T-helper 17 cell (primary cell): Measurements from ENCODE around the gene TMEM238. TPM values are rescaled to one million over a fixed set of nuclear protein-coding genes. Genes with fewer than 3 reads are reported as not detected.

Experiments used
- ATAC-seq: fragments of 150-1000 bp; cut with Tn5 transposase; 2 replicates; pipeline ENCODE4 v1.10.0; 2021; ENCODE audit warnings: mild to moderate bottlenecking, moderate library complexity
- DNase-seq, 3 donors: peaks; one replicate each; pipeline versions ENCODE4 v3.0.0 to v3.0.0-alpha.2; 2020 to 2021
- H3K9me3 ChIP-seq: one replicate; pipeline ENCODE4 v1.7.0; 2013; ENCODE audit warnings: low read length, mild to moderate bottlenecking; ENCODE audit not compliant: control insufficient read depth, poor library complexity, severe bottlenecking
- H3K27ac Mint-ChIP-seq: one replicate; pipeline ENCODE4 v1.8.0; 2022; ENCODE audit warnings: mild to moderate bottlenecking, moderate library complexity, mixed read lengths
- H3K27me3 Mint-ChIP-seq: one replicate; pipeline ENCODE4 v1.8.0; 2022; ENCODE audit warnings: mixed read lengths
- H3K36me3 Mint-ChIP-seq: one replicate; pipeline ENCODE4 v1.8.0; 2022; ENCODE audit warnings: low read depth, mixed read lengths
- H3K4me1 Mint-ChIP-seq: one replicate; pipeline ENCODE4 v1.8.0; 2022; ENCODE audit warnings: mild to moderate bottlenecking, mixed read lengths
- H3K4me3 Mint-ChIP-seq: one replicate; pipeline ENCODE4 v1.8.0; 2022; ENCODE audit warnings: mild to moderate bottlenecking, moderate library complexity, mixed read lengths
- total RNA-seq, 4 donors: library from RNA in 2 of 4; stranded (reverse) in 2 of 4; gene quantifications; one replicate each; pipeline ENCODE4 v1.2.3 and lab custom pipeline; 2022 to 2026

TMEM238 gene
- total RNA-seq, 2 donors from 2014 or later, result 14.6 to 19.5 TPM

DNA sequence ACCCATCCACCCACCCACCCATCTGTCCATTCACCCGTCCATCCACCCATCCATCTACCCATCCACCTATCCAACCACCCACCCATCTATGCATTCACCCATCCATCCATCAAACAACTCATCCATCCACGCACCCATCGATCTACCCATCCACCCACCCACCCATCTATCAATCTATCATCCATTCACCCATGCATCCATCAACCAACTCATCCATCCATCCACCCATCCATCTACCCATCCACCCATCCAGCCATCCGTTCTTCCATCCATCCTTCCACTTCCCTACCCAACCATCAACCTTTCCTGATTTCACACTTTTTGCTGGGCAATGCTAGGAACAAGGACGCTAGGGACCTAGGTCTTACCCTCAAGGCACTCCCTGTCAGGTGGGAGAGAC, 2.1 kb downstream of the TMEM238 start:
- H3K4me1 Mint-ChIP-seq, result peaks cover 38% of the 10 kb centered on the region
- DNase-seq (no peak), ATAC-seq (no peak)
- H3K36me3 Mint-ChIP-seq, result peaks cover 8% of the 10 kb centered on the region
- peaks cover 5% of the 10 kb centered on the region for H3K27me3 Mint-ChIP-seq
- peak overlapping the region; percentile 65 for H3K27ac Mint-ChIP-seq
- H3K9me3 ChIP-seq, result no peaks in the 10 kb centered on the region
- H3K4me3 Mint-ChIP-seq, result peak overlapping the region; percentile 100

DNA sequence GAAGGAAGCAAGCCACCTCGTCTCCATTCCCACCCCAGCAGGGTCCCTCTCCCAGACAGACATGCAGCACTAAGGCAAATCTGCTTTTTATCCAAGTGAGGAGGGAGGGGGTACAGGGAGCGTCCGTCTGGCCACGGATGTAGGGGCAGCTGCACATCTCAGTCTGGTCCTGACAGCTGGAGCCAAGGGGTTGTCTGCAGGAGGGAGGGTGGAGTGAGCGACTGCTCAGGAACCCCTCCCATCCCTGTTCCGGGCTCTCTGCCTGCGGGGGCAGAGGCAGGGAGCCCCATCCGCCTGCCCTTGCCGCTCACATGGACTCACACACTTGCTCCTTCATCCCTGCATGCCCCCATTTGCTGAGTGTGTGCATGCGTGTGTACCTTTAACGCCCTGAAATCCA, 4.9 kb downstream of the TMEM238 start:
- peaks cover 24% of the 10 kb centered on the region for H3K4me1 Mint-ChIP-seq
- ATAC-seq, result no peak
- no peaks in the 10 kb centered on the region for H3K9me3 ChIP-seq
- peaks cover 2% of the 10 kb centered on the region for H3K36me3 Mint-ChIP-seq
- no peak overlapping the region for H3K27ac Mint-ChIP-seq
- H3K4me3 Mint-ChIP-seq, result no peak overlapping the region
- DNase-seq, result no peak
- H3K27me3 Mint-ChIP-seq, result peaks cover 5% of the 10 kb centered on the region

DNA sequence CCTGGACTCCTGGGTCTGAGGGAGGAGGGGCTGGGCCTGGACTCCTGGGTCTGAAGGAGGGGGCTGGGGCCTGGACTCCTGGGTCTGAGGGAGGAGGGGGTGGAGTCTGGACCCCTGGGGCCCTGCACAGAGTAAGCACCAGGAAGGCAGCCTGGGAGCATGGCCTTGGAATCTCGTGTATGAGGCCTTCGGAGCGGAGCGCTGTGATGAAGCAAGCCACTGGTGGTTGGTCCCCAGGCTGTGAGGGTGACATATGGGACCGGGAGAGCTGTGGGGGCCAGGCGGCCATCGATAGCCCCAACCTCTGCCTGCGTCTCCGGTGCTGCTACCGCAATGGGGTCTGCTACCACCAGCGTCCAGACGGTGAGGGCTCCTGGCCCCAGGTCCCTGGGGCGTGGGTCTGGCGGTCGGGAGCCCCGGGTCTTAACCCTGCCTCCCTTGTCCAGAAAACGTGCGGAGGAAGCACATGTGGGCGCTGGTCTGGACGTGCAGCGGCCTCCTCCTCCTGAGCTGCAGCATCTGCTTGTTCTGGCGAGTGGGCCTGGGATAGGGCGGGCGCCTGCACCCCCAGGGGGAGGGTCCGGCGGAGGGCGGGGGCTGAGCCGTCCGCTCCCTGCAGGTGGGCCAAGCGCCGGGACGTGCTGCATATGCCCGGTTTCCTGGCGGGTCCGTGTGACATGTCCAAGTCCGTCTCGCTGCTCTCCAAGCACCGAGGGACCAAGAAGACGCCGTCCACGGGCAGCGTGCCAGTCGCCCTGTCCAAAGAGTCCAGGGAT, 6.5 kb downstream of the TMEM238 start:
- Mint-ChIP-seq H3K4me3 (no peak overlapping the region), H3K4me1 (peaks cover 21% of the 10 kb centered on the region), H3K27ac (no peak overlapping the region), H3K36me3 (peaks cover 6% of the 10 kb centered on the region), H3K27me3 (peaks cover 13% of the 10 kb centered on the region)
- ATAC-seq (no peak), DNase-seq (no peak)
- no peaks in the 10 kb centered on the region for H3K9me3 ChIP-seq

DNA sequence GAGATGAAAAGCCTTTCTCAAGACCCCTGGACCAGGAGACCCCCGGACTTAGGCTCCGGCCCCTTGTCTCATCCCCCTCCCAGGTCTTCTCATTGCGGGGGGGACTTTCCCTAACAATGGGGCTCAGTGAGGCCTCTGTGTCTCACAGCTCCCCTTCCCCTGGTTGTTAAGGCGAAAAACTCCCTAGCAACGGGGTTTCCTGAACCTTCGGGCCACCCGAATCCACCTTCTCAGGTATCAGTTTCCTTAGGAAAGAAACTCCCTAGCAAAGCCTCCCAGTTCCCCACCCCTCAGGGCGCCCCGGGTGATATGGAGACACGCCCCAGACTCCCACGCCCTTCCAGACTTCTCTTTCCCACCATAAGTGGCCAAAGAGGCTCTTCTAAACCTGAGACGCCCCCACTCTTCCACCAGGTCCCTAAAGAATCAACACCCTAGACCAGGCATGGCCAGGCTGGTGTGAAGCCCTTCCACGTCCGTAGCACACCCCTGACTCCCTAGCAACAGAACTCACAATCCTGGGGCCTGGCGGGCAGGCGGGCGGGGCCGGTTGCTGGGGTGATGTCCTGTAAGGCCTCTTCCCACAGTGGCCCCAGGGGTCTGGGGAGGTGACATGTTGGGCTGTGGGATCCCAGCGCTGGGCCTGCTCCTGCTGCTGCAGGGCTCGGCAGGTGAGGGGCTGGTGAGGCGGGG, 7.7 kb downstream of the TMEM238 start, which contains the start of gene TMEM190:
Gene TMEM190 (plus strand): TSS at position 586 of the 693 bp plus-strand sequence. CDS start 28 bp downstream, at position 614.
- H3K9me3 ChIP-seq, result no peaks in the 10 kb centered on the region
- Mint-ChIP-seq H3K4me1 (peaks cover 10% of the 10 kb centered on the region), H3K36me3 (peaks cover 8% of the 10 kb centered on the region), H3K27ac (peak within 1 kb of the TSS; percentile 41), H3K4me3 (no peak within 1 kb of the TSS), H3K27me3 (peaks cover 24% of the 10 kb centered on the region)
- ATAC-seq, result no peak
- DNase-seq, result no peak

DNA sequence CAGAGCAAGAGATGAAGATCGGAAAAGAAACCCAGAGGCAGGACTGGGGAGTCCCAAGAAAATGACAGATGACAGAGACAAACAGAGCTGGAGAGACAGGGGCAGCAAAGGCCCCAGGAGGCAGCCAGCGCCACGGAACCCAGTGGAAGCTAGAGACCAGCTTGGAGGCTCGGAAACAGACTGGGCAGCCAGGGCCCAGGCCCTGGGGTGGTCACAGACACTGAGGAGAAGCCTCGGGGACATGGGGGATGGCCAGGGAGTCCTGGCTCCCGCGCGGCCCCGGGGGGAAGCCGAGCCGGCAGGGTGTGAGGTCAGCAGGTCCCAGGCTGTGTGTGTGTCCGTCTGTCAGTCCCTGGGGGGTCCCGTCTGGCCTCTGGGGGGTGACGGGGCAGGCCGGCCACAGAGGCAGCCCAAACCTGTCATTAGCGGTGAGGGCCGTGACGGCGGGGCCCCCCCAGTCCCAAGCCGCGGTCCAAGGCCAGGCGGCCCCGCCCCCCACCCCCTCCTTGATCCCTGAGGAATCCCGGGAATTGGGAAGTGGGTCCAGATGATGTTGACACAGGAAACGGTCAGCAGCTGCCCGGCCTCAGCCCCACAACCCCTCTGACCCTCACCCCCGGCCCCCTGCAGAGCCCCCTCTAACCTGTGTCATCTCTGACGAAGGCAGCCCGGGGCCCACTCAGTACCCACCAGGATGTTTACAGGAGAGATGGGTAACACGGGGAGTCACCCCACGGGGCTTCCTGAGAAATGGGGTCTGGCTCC, 9.9 kb downstream of the TMEM238 start:
- H3K27me3 Mint-ChIP-seq, result peaks cover 40% of the 10 kb centered on the region
- no peak for ATAC-seq
- DNase-seq, result no peak
- peak overlapping the region; percentile 57 for H3K4me3 Mint-ChIP-seq
- H3K27ac Mint-ChIP-seq, result no peak overlapping the region
- H3K36me3 Mint-ChIP-seq, result peaks cover 15% of the 10 kb centered on the region
- no peaks in the 10 kb centered on the region for H3K9me3 ChIP-seq
- H3K4me1 Mint-ChIP-seq, result peaks cover 15% of the 10 kb centered on the region

DNA sequence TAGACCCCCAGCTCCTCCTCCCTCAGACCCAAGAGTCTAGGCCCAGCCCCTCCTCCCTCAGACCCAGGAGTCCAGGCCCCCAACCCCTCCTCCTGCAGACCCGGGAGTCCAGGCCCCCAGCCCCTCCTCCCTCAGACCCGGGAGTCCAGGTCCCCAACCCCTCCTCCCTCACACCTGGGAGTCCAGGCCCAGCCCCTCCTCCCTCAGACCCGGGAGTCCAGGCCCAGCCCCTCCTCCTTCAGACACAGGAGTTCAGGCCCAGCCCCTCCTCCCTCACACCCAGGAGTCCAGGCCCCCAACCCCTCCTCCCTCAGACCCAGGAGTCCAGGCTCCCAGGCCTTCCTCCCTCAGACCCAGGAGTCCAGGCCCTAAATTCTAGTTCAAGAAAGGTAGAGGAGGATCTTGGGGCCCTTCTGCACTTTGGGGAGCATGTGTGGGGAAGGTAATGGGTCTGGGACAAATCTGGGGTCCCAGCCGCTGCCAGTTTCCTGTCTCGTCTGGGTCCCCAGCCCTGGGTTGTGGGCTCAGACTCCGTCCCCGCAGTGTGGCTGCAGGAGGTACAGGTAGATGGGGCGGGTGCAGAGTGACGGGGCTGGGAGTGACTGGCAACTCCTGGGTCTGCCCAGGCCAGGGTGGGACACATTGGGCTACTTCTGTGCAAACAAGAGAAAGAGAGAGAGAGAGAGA, 10.6 kb downstream of the TMEM238 start:
- peaks cover 15% of the 10 kb centered on the region for H3K4me1 Mint-ChIP-seq
- H3K9me3 ChIP-seq, result no peaks in the 10 kb centered on the region
- DNase-seq (no peak), ATAC-seq (no peak)
- no peak overlapping the region for H3K27ac Mint-ChIP-seq
- peak overlapping the region; percentile 57 for H3K4me3 Mint-ChIP-seq
- peaks cover 40% of the 10 kb centered on the region for H3K27me3 Mint-ChIP-seq
- peaks cover 15% of the 10 kb centered on the region for H3K36me3 Mint-ChIP-seq

DNA sequence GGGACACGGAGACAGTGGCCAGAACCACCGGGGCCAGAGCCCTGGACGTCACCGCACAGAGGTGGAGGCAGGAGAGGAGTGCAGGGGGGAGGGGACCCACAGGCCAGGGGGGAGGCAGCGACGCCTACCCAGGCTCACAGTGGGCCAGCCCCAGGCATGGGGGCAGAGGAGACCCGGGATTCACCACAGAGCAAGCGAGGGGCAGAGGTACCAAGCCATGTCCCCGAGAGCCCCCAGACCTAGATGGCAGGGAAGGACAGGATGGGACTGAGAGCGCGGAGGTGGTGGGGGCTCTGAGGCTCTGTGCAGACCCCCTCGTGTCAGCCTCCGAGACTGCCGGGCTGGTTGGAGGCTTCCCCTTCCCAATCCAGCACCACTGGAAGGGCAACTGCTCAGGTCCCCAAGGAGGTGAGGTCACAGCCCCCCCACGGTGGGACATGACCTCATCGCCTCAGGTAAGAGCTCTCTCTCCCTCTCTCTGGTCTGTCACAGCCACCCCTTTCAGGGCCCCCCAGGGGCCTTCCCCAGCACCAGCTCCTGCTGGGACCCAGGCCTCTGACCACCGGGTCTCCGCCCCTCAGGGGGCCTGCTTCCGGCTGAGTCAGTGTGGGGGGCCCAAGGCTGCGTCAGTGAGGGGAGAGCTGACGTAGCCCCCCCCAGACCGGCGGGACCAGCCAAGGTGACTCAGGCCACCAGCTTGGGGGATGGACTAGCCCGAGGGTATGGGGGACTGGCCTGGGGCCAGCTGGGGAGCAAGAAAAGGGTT, 11.6 kb downstream of the TMEM238 start:
- no peak overlapping the region for H3K4me3 Mint-ChIP-seq
- H3K27me3 Mint-ChIP-seq, result peaks cover 45% of the 10 kb centered on the region
- H3K36me3 Mint-ChIP-seq, result peaks cover 15% of the 10 kb centered on the region
- no peaks in the 10 kb centered on the region for H3K9me3 ChIP-seq
- H3K27ac Mint-ChIP-seq, result no peak overlapping the region
- peaks cover 15% of the 10 kb centered on the region for H3K4me1 Mint-ChIP-seq
- no peak for ATAC-seq
- no peak for DNase-seq

DNA sequence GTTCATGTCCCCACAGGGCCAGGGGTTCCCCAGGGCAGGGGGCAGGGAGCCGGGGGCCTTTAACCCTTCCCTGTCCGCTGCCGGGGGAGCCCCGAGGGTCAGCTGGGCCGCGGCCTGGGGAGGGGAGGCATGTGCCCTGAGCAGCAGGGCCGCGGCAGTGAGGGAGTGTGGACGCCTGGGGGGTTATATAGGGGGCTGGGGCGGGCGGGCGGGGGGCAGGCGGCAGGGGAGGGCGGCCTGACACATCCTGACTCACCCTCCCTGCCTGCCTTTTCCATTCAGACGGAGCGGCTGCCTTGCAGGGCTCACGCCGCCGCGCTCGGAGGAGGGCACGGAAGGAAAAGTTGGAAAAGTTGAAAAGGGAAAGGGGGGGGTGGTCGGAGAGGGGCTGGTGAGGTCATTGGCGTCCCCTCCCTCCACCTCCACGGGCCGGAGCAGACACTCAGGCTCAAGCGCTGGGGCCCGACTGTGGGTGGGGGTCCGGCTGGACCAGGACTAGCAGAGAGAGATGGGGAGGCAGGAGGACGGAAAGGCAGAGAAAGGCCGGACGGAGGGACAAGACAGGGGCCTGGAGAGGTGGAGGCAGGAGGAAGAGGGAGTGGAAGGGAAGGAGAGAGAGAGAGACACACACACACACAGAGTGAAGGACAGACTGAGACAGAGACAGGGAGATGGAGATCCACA, 13.6 kb downstream of the TMEM238 start, which contains the start of gene IL11:
Gene IL11 (minus strand): TSS at position 159 of the 684 bp plus-strand sequence. CDS start 153 bp downstream, at position 6.
- no peaks in the 10 kb centered on the region for H3K9me3 ChIP-seq
- Mint-ChIP-seq H3K4me1 (peaks cover 13% of the 10 kb centered on the region), H3K27ac (peak within 1 kb of the TSS; percentile 45), H3K27me3 (peaks cover 41% of the 10 kb centered on the region), H3K36me3 (peaks cover 15% of the 10 kb centered on the region), H3K4me3 (peak within 1 kb of the TSS; percentile 84)
- ATAC-seq (no peak), DNase-seq (no peak)

DNA sequence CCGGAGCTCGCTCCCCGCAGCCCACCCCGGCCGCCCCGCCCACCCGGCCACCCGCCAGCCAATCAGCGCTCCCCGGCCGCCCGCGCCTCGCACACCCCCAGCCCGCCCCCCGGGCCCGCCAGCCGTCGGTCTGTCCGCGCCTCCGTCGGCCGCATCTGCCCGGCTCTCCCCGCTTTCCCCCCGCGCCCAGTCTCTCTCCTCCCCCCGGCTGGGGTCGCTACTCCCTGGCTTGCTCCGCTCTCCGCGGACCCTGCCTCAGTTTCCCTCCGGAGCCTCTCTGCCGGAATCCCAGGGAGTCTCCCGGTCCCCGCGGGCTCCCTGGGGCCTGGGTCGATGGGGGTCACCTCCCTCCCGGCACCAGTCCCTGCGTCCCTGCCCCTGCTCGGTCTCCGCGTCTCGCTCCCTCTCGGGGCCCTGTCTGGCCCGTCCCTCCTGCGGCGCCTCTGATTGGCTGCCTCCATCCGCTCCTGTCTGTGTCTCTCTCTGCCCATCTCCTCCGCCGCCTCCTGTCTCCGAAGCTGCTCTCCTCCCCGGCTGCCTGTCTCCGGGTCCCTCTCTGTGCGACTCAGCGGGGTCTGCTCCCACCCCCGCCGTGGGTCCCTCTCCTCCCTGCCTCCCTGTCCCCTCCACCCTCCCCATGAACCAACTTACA, 14.3 kb downstream of the TMEM238 start:
- peak overlapping the region; percentile 45 for H3K27ac Mint-ChIP-seq
- H3K27me3 Mint-ChIP-seq, result peaks cover 41% of the 10 kb centered on the region
- no peak for DNase-seq
- peaks cover 17% of the 10 kb centered on the region for H3K36me3 Mint-ChIP-seq
- H3K4me3 Mint-ChIP-seq, result peak overlapping the region; percentile 84
- H3K9me3 ChIP-seq, result no peaks in the 10 kb centered on the region
- H3K4me1 Mint-ChIP-seq, result peaks cover 13% of the 10 kb centered on the region
- ATAC-seq, result peak; percentile 66

DNA sequence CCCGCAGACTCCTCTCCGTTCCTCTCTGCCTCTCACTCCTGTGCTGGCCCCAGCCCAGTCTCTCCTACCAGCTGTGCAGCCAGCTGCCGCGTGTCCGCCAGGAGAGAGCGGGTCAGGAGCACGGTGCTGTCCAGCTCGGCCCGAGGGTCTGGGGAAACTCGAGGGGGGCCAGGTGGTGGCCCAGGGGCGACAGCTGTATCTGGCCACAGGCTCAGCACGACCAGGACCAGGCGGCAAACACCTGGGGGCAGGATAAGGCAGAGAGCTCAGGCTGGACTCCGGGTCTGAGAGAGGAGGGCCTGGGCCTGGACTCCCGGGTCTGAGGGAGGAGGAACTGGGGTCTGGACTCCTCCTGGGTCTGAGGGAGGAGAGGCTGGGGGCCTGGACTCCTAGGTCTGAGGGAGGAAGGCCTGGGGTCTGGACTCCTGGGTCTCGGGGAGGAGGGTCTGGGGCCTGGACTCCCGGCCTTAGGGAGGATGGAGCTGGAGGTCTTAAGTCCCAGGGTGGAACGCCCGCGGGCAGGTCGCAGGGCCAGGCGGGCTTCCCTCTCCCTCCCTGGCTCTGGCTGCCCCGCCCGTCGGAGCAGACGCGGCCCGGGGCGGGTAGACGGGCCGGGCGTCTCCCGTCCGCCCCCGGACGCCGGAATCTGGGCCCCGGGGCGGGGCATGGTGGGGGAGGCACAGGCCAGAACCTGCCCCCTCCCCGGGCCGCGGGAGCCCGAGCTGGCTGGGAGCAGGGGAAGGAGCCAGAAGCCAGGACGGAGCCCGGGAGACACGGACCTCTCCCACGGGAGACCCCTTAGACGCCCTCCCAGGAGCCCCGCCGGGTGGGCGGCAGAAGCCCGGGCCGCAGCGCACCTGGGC, 15.2 kb downstream of the TMEM238 start:
- H3K27me3 Mint-ChIP-seq, result peaks cover 39% of the 10 kb centered on the region
- H3K9me3 ChIP-seq, result no peaks in the 10 kb centered on the region
- H3K36me3 Mint-ChIP-seq, result peaks cover 17% of the 10 kb centered on the region
- peaks cover 12% of the 10 kb centered on the region for H3K4me1 Mint-ChIP-seq
- ATAC-seq, result peak; percentile 41
- no peak overlapping the region for H3K27ac Mint-ChIP-seq
- H3K4me3 Mint-ChIP-seq, result peak overlapping the region; percentile 69
- DNase-seq, result no peak

DNA sequence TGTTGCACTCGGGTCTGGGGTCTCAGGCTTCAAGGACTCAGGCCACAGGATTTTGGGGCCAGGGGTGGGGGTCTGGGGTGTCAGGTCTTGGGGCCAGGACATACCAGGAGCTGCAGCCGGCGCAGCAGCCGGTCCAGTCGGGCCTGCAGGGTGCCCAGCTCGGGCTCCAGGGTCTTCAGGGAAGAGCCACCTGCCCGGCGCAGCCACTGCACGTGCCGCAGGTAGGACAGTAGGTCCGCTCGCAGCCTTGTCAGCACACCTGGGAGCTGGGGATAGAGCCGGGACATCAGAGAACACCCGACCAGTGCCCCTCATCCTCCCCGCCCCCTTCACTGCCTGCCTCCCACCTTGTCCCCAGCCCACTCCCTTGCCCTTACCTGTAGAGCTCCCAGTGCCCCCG, 16.0 kb downstream of the TMEM238 start:
- DNase-seq (no peak), ATAC-seq (no peak)
- no peaks in the 10 kb centered on the region for H3K9me3 ChIP-seq
- Mint-ChIP-seq H3K36me3 (peaks cover 13% of the 10 kb centered on the region), H3K4me3 (peak overlapping the region; percentile 15), H3K27me3 (peaks cover 33% of the 10 kb centered on the region), H3K27ac (no peak overlapping the region), H3K4me1 (peaks cover 8% of the 10 kb centered on the region)
